Measurements from ENCODE around the gene ZKSCAN4. TPM values are rescaled to one million over a fixed set of nuclear protein-coding genes. Genes with fewer than 3 reads are reported as not detected.

Gene ZKSCAN4
- polyA plus RNA-seq, 4 donors: 2.7 to 7.9 (median 3.8) TPM

- Histone ChIP-seq H3K27ac (ENCODE audit: low read depth in 1 of 3, low read length in 2 of 3) (peak within 1 kb of the TSS in 1 of 3 donors; percentile 37), H3K36me3 (ENCODE audit: control insufficient read depth in 3 of 3, insufficient read depth in 2 of 3, low read depth in 1 of 3, low read length in 3 of 3) (no peaks in the 10 kb centered on the region), H3K4me1 (ENCODE audit: control insufficient read depth in 3 of 3, insufficient read depth in 2 of 3, low read depth in 1 of 3, low read length in 2 of 3) (peaks cover 0 to 7% (median 0%) of the 10 kb centered on the region in 3 donors), H3K4me3 (ENCODE audit: low read depth in 1 of 3, low read length in 3 of 3) (peak within 1 kb of the TSS in 2 of 3 donors; percentile 4 to 45), H3K27me3 (ENCODE audit: control insufficient read depth in 3 of 3, insufficient read depth in 3 of 3, low read length in 3 of 3) (peaks cover 0 to 24% (median 0%) of the 10 kb centered on the region in 3 donors), H3K9me3 (ENCODE audit: control insufficient read depth in 2 of 2, insufficient read depth in 1 of 2, low read depth in 1 of 2, low read length in 1 of 2) (peaks cover 0 to 27% of the 10 kb centered on the region in 2 donors)
- peak; percentile 58 to 77 for DNase-seq
- no peak for FAIRE-seq
- WGBS, 3 donors: 31 to 53% (median 50%) methylated on average over 58 of the region's 58 CpGs
Measured at GRCh38 chr6:28258877-28259777, 7.1 kb upstream of the ZKSCAN4 start, which contains the start of gene NKAPL. Gene NKAPL, plus strand, starts transcription at chr6:28259297. Its CDS starts 75 bp downstream, at chr6:28259372.

DNA sequence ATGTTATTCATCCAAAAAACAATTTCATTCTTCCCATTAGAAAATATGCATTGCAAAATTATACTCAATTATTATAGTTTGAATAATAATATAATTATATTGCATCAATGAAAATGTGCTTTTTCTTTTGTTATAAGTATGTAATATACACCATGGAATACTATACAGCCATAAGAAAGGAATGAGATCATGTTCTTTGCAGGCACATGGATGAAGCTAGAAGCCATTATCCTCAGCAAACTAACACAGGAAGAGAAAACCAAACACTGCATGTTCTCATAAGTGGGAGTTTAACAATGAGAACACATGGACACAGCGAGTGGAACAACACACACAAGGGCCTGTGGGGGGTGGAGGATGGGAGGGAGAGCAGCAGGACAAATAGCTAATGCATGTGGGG is 5.0 kb upstream of the ZKSCAN4 start:
- DNase-seq (no peak), FAIRE-seq (no peak)
- Histone ChIP-seq H3K4me3 (ENCODE audit: low read depth in 1 of 3, low read length in 3 of 3) (no peak overlapping the region), H3K27me3 (ENCODE audit: control insufficient read depth in 3 of 3, insufficient read depth in 3 of 3, low read length in 3 of 3) (peaks cover 0 to 21% (median 0%) of the 10 kb centered on the region in 3 donors), H3K27ac (ENCODE audit: low read depth in 1 of 3, low read length in 2 of 3) (no peak overlapping the region), H3K9me3 (ENCODE audit: control insufficient read depth in 2 of 2, insufficient read depth in 1 of 2, low read depth in 1 of 2, low read length in 1 of 2) (peaks cover 0 to 26% of the 10 kb centered on the region in 2 donors), H3K4me1 (ENCODE audit: control insufficient read depth in 3 of 3, insufficient read depth in 2 of 3, low read depth in 1 of 3, low read length in 2 of 3) (peaks cover 0 to 11% (median 2%) of the 10 kb centered on the region in 3 donors), H3K36me3 (ENCODE audit: control insufficient read depth in 3 of 3, insufficient read depth in 2 of 3, low read depth in 1 of 3, low read length in 3 of 3) (no peaks in the 10 kb centered on the region)
- WGBS, 3 donors: 0% methylated on average over 1 of the region's 1 CpG

DNA sequence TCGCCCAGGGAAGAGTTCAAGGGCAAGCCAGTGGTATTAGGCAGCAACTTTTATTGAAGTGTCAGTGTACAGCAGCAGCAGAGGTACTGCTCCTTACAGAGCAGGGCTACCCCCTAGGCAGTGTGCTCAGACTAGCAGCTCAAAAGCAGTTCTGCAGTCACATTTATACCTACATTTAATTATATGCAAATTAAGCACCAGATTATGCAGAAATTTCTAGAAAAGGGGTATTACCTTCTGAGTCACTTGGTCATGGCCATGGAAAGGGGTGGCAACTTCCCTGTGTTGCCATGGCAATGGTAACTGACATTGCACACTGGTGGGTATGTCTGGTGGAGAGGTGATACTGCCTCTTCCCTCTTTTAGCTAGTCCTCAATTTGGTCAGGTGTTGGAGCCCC is 2.1 kb upstream of the ZKSCAN4 start:
- Histone ChIP-seq H3K4me3 (ENCODE audit: low read depth in 1 of 3, low read length in 3 of 3) (no peak overlapping the region), H3K36me3 (ENCODE audit: control insufficient read depth in 3 of 3, insufficient read depth in 2 of 3, low read depth in 1 of 3, low read length in 3 of 3) (no peaks in the 10 kb centered on the region), H3K9me3 (ENCODE audit: control insufficient read depth in 2 of 2, insufficient read depth in 1 of 2, low read depth in 1 of 2, low read length in 1 of 2) (peaks cover 0 to 9% of the 10 kb centered on the region in 2 donors), H3K27me3 (ENCODE audit: control insufficient read depth in 3 of 3, insufficient read depth in 3 of 3, low read length in 3 of 3) (peaks cover 0 to 10% (median 0%) of the 10 kb centered on the region in 3 donors), H3K27ac (ENCODE audit: low read depth in 1 of 3, low read length in 2 of 3) (no peak overlapping the region), H3K4me1 (ENCODE audit: control insufficient read depth in 3 of 3, insufficient read depth in 2 of 3, low read depth in 1 of 3, low read length in 2 of 3) (peaks cover 0 to 15% (median 7%) of the 10 kb centered on the region in 3 donors)
- FAIRE-seq (no peak), DNase-seq (no peak)
- 81 to 100% (median 85%) methylated on average over 1 of the region's 1 CpG for WGBS, 3 donors

- WGBS, 3 donors: 0 to 1% (median 0%) methylated on average over 24 to 25 of the region's 25 CpGs
- Histone ChIP-seq H3K9me3 (ENCODE audit: control insufficient read depth in 2 of 2, insufficient read depth in 1 of 2, low read depth in 1 of 2, low read length in 1 of 2) (no peaks in the 10 kb centered on the region), H3K27ac (ENCODE audit: low read depth in 1 of 3, low read length in 2 of 3) (peak overlapping the region in 2 of 3 donors; percentile 45 to 51), H3K36me3 (ENCODE audit: control insufficient read depth in 3 of 3, insufficient read depth in 2 of 3, low read depth in 1 of 3, low read length in 3 of 3) (peaks cover 0 to 10% (median 2%) of the 10 kb centered on the region in 3 donors), H3K4me1 (ENCODE audit: control insufficient read depth in 3 of 3, insufficient read depth in 2 of 3, low read depth in 1 of 3, low read length in 2 of 3) (peaks cover 0 to 10% (median 7%) of the 10 kb centered on the region in 3 donors), H3K27me3 (ENCODE audit: control insufficient read depth in 3 of 3, insufficient read depth in 3 of 3, low read length in 3 of 3) (no peaks in the 10 kb centered on the region), H3K4me3 (ENCODE audit: low read depth in 1 of 3, low read length in 3 of 3) (peak overlapping the region; percentile 72 to 88 (median 87))
- FAIRE-seq (no peak), DNase-seq (peak in 1 of 2 donors; percentile 21)
Measured at GRCh38 chr6:28251661-28252008, 434 bp downstream of the ZKSCAN4 start.

GRCh38 chr6:28250747-28251146 is 1.3 kb downstream of the ZKSCAN4 start:
- no peaks in the 10 kb centered on the region for H3K27me3 ChIP-seq (ENCODE audit: control insufficient read depth in 3 of 3, insufficient read depth in 3 of 3, low read length in 3 of 3)
- no peaks in the 10 kb centered on the region for H3K9me3 ChIP-seq (ENCODE audit: control insufficient read depth in 2 of 2, insufficient read depth in 1 of 2, low read depth in 1 of 2, low read length in 1 of 2)
- 79 to 87% (median 83%) methylated on average over 2 of the region's 2 CpGs for WGBS, 3 donors
- H3K4me1 ChIP-seq (ENCODE audit: control insufficient read depth in 3 of 3, insufficient read depth in 2 of 3, low read depth in 1 of 3, low read length in 2 of 3): peaks cover 0 to 10% (median 7%) of the 10 kb centered on the region in 3 donors
- no peak for DNase-seq
- H3K4me3 ChIP-seq (ENCODE audit: low read depth in 1 of 3, low read length in 3 of 3): peak overlapping the region in 1 of 3 donors; percentile 88
- FAIRE-seq: no peak
- no peak overlapping the region for H3K27ac ChIP-seq (ENCODE audit: low read depth in 1 of 3, low read length in 2 of 3)
- H3K36me3 ChIP-seq (ENCODE audit: control insufficient read depth in 3 of 3, insufficient read depth in 2 of 3, low read depth in 1 of 3, low read length in 3 of 3): peaks cover 4 to 17% (median 4%) of the 10 kb centered on the region in 3 donors

DNA sequence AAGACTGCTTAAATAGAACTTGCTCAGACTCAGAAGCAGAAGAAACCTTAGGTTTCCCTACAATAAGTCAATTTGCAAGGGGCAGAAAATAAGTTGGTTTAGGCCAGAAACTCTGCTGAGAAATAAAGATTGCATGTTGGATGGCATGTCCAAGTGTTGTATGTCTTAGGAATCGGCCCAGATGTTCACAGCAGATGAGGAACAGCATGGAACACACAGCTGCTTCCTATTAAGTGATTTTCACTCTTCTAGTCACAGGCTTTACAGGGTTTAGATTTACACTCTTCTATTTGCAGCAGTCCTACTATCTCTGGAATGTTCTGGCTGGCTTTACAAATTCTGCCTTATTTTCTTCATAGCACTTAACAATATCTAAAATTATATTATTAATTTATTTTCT is 3.2 kb downstream of the ZKSCAN4 start:
- Histone ChIP-seq H3K4me3 (ENCODE audit: low read depth in 1 of 3, low read length in 3 of 3) (no peak overlapping the region), H3K4me1 (ENCODE audit: control insufficient read depth in 3 of 3, insufficient read depth in 2 of 3, low read depth in 1 of 3, low read length in 2 of 3) (peaks cover 0 to 10% (median 7%) of the 10 kb centered on the region in 3 donors), H3K36me3 (ENCODE audit: control insufficient read depth in 3 of 3, insufficient read depth in 2 of 3, low read depth in 1 of 3, low read length in 3 of 3) (peaks cover 7 to 19% (median 13%) of the 10 kb centered on the region in 3 donors), H3K27ac (ENCODE audit: low read depth in 1 of 3, low read length in 2 of 3) (no peak overlapping the region), H3K27me3 (ENCODE audit: control insufficient read depth in 3 of 3, insufficient read depth in 3 of 3, low read length in 3 of 3) (no peaks in the 10 kb centered on the region), H3K9me3 (ENCODE audit: control insufficient read depth in 2 of 2, insufficient read depth in 1 of 2, low read depth in 1 of 2, low read length in 1 of 2) (no peaks in the 10 kb centered on the region)
- no peak for FAIRE-seq
- DNase-seq: no peak
- WGBS, 3 donors: 80 to 90% (median 90%) methylated on average over 1 of the region's 1 CpG

- FAIRE-seq (no peak), DNase-seq (no peak)
- Histone ChIP-seq H3K27ac (ENCODE audit: low read depth in 1 of 3, low read length in 2 of 3) (no peak overlapping the region), H3K9me3 (ENCODE audit: control insufficient read depth in 2 of 2, insufficient read depth in 1 of 2, low read depth in 1 of 2, low read length in 1 of 2) (no peaks in the 10 kb centered on the region), H3K27me3 (ENCODE audit: control insufficient read depth in 3 of 3, insufficient read depth in 3 of 3, low read length in 3 of 3) (no peaks in the 10 kb centered on the region), H3K4me3 (ENCODE audit: low read depth in 1 of 3, low read length in 3 of 3) (no peak overlapping the region), H3K4me1 (ENCODE audit: control insufficient read depth in 3 of 3, insufficient read depth in 2 of 3, low read depth in 1 of 3, low read length in 2 of 3) (no peaks in the 10 kb centered on the region), H3K36me3 (ENCODE audit: control insufficient read depth in 3 of 3, insufficient read depth in 2 of 3, low read depth in 1 of 3, low read length in 3 of 3) (peaks cover 7 to 22% (median 13%) of the 10 kb centered on the region in 3 donors)
- WGBS, 3 donors: 92 to 93% (median 92%) methylated on average over 6 of the region's 6 CpGs
Measured at GRCh38 chr6:28245206-28245941, 6.7 kb downstream of the ZKSCAN4 start.

GRCh38 chr6:28243946-28244345 is 8.1 kb downstream of the ZKSCAN4 start:
- H3K36me3 ChIP-seq (ENCODE audit: control insufficient read depth in 3 of 3, insufficient read depth in 2 of 3, low read depth in 1 of 3, low read length in 3 of 3): peaks cover 7 to 22% (median 13%) of the 10 kb centered on the region in 3 donors
- DNase-seq (no peak), FAIRE-seq (no peak)
- no peak overlapping the region for H3K4me3 ChIP-seq (ENCODE audit: low read depth in 1 of 3, low read length in 3 of 3)
- 95 to 97% (median 96%) methylated on average over 3 of the region's 3 CpGs for WGBS, 3 donors
- H3K4me1 ChIP-seq (ENCODE audit: control insufficient read depth in 3 of 3, insufficient read depth in 2 of 3, low read depth in 1 of 3, low read length in 2 of 3): no peaks in the 10 kb centered on the region
- H3K27me3 ChIP-seq (ENCODE audit: control insufficient read depth in 3 of 3, insufficient read depth in 3 of 3, low read length in 3 of 3): no peaks in the 10 kb centered on the region
- no peak overlapping the region for H3K27ac ChIP-seq (ENCODE audit: low read depth in 1 of 3, low read length in 2 of 3)
- H3K9me3 ChIP-seq (ENCODE audit: control insufficient read depth in 2 of 2, insufficient read depth in 1 of 2, low read depth in 1 of 2, low read length in 1 of 2): no peaks in the 10 kb centered on the region

Data from small intestine (tissue), 7 donors.